HG03045 (cell line): ENCODE data around the gene SPINT2.
"Not testable (repeated sequence)": the region's sequence is repeated elsewhere in the genome, so short reads cannot be mapped to it uniquely, and the experiment has no call there.

Experiments used
- ATAC-seq: cut with Tn5 transposase; IDR thresholded peaks from one replicate; pipeline ENCODE4 v1.9.1; 2021; ENCODE audit warnings: mild to moderate bottlenecking, moderate library complexity; ENCODE audit not compliant: unreplicated experiment

The SPINT2 gene

DNA sequence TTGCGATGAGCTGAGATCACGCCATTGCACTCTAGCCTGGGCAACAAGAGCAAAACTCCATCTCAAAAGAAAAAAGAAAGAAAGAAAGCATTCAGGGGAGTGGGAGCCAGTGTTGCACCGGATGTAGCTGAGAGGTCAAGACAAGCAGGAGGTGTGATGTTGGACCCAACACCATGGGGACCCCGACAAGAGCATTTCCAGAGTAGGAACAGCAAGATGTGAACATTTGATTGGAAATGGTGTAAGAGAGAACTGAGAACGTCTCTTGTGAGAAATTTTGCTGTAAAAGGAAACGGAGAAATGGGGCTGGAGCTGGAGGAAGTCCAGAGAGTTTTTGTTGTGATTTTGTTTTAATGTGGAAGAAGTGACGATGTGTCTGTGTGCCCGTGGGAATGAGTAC lies 24.6 kb upstream of the SPINT2 start:
- ATAC-seq: no peak

DNA sequence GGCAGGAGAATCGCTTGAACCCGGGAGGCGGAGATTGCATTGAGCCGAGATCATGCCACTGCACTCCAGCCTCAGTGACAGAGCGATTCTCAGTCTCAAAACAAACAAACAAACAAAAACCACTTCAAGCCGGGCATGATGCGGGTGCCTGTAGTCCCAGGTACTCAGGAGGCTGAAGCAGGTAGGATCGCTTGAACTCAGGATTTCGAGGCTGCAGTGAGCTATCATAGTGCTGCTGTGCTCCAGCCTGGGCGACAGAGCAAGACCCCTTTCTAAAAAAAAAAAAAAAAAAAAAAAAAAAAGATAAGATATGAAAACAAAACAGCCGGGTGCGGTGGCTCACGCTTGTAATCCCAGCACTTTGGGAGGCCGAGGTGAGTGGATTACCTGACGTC lies 21.1 kb upstream of the SPINT2 start:
- no peak for ATAC-seq

DNA sequence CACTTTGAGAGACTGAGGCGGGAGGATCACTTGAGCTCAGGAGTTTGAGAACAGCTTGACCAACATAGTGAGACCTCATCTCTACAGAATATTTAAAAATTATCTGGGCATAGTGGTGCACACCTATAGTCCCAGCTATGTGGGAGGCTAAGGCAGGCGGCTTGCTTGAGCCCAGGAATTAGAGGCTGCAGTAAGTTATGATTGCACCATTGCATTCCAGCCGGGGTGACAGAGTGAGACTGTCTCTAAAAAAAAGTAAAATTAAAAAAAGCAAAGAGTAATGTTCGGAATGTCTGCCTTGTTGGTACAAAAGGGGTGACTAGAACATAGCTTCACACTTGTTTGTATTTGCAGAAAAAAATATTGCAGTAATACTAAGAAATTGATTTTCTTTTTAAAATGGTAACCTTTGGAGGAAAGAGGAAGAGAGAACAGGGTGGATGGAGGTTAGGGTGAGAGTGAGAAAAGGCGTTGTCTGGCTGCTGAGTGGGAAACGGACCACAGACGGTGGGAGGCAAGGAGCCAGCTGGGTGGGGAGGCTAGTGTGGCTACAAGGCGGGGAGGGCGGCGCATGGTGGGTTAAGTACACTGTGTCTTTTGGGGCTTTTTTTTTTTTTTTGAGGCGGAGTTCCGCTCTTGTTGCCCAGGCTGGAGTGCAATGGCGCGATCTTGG lies 18.4 kb upstream of the SPINT2 start:
- ATAC-seq: no peak

- no peak for ATAC-seq
Measured at GRCh38 chr19:38247126-38247525, 17.2 kb upstream of the SPINT2 start.

DNA sequence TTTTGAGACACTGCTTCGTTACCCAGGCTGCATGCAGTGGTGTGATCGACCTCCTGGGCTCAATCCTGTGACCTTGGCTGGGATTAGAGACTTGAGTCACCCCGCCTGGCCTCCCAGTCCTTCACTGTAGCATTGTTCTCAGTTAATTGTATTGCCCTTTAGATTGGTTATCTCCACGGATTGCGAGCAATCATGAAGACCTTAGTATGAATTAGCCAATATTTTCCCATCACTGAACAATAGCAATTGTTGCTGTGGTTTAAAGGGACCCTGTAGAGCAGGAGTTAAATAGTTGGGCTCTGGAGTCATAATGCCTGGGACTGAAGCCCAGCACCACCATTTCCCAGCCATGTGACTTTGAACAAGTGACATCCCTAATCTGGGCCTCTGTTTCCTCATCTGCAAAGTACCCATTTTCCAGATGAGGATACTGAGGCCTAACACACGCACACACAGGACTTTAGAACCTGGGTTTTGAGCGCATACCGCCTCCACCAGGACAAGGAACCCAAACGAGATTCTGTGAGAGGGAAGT lies 16.6 kb upstream of the SPINT2 start:
- no peak for ATAC-seq

DNA sequence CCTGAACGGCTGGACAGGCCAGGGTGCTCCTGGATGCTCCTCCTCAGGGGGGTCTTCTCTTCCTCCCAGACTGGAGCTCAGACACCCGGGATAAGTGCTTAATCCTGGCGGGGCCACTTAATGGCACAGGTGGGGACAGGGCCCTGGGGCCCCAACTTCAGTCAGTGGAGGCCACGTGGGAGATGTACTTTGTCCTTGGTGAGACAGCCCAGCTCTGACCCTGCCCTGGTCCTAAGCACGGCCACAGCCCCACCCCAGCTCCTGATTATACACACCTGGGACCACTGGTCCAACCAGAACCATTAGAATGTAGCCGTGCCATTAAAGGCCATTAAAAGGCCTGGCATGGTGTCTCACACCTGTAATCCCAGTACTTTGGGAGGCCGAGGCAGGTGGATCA lies 16.0 kb upstream of the SPINT2 start:
- ATAC-seq: no peak

- ATAC-seq: no peak
Measured at GRCh38 chr19:38250428-38250820, 13.9 kb upstream of the SPINT2 start.

GRCh38 chr19:38250821-38251563 lies 13.4 kb upstream of the SPINT2 start:
- no peak for ATAC-seq

- no peak for ATAC-seq
Measured at GRCh38 chr19:38251564-38252051, 12.8 kb upstream of the SPINT2 start.

DNA sequence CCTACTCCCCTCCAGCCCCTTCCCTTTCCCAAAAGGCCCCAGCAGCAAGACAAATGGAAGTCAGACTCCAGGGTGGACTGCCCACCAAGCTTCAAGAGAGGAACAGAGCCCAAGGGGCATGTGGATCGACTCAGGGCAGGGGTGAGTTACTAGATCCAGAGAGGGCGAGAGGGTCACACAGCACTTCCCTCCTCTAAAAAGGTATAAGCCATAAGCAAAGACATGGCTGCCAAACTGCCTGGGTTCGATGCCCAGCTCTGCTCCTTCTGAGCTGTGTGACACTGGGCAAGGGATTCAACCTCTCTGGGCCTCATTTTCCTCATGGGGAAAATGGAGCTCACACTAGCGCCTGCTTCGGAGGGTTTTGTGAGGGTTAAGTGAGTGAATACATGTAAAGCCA lies 12.0 kb upstream of the SPINT2 start:
- ATAC-seq: no peak

DNA sequence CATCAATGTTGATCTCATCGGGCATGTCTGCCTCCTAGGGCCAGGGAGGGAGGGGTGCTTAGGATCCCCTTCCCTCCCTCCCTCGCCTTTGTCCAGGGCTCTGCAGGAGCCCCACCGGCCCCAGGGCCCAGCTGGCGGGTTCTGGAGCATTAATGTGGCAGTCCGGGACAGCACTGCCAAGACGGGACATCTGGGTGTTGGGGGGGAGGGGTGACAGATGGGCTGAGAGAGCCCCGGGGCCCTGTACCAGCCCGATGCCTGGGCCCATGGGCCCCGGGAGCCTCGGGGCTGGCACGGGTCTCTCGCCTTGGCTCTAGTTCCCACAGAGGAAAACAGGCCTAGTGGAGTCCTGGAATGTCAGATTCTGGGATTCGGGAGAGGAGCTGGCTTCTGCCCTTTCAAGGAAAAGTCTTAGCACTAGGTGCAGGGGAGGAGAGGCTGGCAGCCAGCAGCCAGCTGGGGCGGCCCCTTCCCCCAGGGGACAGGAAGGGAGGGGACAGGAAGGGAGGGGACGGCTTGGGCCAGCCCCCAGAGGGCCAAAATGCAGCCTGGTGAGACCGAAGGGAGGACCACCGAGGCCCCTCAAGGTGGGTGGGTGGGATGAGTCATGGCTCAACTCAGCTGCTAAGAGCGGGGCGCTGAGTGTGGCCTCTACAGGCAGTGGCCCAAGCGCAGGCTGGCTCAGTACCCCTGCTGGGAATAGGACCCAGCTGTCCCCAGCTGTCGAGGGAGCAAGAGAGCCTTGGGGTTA lies 11.3 kb upstream of the SPINT2 start:
- ATAC-seq: no peak

- no peak for ATAC-seq
Measured at GRCh38 chr19:38253788-38254187, 10.6 kb upstream of the SPINT2 start.

DNA sequence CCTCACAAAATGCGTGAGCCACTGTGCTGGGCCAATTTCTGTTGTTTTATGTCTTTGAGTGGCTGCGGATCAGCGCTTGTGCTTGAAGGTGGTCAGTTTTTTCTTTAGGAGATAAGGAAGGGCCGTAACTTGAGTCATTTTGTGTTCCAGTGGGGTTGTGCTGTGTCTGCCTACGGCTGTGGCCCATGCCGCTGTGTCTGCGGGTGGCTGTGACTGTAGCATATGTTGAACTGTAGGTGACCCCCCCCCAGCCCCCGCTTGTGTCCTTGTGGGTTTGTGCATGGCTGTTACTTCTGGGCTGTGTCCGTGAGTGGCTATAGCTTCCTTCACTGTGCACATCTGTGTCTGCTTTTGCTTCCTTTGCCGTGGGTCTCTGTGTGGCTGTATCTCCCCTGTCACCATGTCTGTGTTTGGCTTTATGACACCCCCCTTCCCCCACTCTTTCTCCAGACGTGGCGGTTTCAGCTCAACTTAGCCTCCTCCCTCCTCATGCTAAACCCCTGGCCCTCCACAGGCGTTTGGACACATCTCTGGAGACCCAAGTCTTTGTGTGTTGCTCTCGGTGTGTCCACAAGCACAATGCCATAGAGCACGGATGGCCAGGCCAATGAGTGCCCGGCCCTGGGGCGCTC lies 8.9 kb upstream of the SPINT2 start:
- ATAC-seq: no peak

DNA sequence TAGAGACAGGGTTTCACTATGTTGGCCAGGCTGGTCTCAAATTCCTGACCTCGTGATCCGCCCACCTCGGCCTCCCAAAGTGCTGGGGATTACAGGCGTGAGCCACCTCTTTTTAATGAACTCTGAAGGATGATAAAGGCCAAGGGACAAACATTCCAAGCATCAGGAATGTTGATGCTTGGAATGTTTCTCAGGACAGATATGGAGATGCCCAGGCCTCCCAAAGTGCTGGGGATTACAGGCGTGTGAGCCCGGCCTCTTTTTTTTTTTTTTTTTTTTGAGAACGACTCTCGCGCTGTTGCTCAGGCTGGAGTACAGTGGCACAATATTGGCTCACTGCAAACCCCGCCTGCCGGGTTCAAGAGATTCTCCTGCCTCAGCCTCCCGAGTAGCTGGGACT lies 2.4 kb upstream of the SPINT2 start:
- ATAC-seq: not testable (repeated sequence)

DNA sequence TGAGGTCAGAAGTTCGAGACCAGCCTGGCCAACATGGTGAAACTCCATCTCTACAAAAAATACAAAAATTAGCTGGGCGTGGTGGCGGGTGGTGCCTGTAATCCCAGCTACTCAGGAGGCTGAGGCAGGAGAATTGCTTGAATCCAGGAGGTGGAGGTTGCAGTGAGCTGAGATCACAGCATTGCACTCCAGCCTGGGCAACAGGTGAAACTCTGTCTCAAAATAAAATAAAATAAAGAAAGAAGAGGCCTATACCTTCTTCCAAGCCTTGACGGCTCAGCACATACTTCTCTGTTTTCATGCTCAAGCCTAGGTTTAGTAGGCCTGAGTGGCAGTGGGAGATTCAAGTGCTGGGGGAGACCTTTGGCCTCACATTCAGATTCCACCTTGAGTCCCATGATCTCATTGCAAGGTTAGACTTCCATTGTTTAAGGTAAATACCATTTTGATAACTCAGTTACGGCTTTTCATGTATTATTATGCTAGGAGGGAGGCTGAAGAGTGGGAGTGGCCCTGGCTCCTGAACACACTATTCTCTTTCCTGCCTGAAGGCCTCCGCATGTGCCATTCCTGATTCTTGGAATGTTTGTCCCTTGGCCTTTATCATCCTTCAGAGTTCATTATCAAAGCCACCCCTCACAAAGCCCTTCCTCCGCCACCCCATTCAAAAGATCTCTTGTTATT lies 1.6 kb upstream of the SPINT2 start:
- ATAC-seq: no peak

GRCh38 chr19:38263689-38264485 lies 486 bp upstream of the SPINT2 start:
- ATAC-seq: no peak

- no peak for ATAC-seq
Measured at GRCh38 chr19:38265213-38265861, 964 bp downstream of the SPINT2 start.

DNA sequence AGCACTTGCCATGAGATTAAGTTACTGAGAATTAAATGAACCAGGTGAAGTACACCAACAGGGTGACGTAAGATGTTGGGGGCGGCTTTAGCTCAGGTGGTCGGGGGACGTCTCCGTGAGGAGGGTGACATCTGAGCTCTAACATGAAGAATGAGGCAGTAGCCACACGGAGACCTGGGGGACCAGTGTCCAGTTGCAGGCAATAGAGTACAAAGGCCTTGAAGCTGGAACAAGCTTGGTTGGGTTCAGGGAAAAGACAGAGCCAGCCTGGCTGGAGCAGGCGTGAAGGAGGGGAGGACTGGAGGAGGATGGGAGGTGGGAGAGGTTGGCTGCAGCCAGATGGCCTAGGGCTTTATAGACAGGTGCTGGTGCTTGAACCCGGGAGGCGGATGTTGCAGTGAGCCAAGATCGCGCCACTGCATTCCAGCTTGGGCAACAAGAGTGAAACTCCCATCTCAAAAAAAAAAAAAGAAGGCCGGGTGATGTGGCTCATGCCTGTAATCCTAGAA lies 1.6 kb downstream of the SPINT2 start:
- no peak for ATAC-seq

- ATAC-seq: no peak
Measured at GRCh38 chr19:38266981-38267597, 2.7 kb downstream of the SPINT2 start.
